OCI-M1 (cell line): ENCODE measurements around the gene ZFR.
A peak's percentile ranks its signal among the peaks of the same experiment; 100 is the strongest.
"Not testable (repeated sequence)": the region's sequence is repeated elsewhere in the genome, so short reads cannot be mapped to it uniquely, and the experiment has no call there.

Experiments
- DNase-seq: peaks from one replicate; lab custom pipeline; 2025; lab: John Stamatoyannopoulos, UW

ZFR gene

DNA sequence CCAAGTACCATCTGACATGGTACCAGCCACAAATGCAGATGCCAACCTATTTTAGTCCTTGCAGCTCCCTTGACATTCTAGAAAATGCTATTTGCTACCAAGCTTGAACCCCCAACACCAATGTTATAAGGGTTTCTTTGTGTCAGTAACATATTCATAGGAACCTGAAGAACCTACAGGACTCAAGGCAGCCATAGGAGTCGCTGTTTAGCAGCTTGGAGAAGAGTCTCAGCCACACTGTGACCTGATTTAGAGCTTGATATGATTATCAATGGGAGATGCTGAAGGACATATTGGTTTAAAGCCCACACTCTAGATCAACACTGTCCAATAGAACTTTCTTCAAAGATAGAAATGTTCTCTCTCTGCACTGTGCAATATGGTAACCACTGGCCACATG, 6.4 kb upstream of the ZFR start:
- peak; percentile 44 for DNase-seq

DNA sequence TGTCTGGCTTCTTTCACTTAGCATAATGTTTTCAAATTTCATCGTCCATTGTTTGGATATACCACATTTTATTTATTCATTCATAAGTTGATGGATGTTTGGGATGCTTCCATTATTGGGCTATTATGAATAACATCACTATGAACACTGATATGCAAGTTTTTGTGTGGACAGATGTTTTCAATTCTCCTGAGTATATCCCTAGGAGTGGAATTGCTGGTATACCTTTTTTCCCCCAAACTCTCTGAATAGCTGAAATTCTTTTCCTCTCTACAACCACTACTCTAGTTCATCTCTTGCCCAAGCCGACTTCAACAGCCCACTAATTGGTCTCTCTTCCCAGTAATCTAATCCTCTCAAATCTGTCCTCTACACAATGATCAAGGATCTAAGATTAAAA, 4.7 kb upstream of the ZFR start:
- no peak for DNase-seq

DNA sequence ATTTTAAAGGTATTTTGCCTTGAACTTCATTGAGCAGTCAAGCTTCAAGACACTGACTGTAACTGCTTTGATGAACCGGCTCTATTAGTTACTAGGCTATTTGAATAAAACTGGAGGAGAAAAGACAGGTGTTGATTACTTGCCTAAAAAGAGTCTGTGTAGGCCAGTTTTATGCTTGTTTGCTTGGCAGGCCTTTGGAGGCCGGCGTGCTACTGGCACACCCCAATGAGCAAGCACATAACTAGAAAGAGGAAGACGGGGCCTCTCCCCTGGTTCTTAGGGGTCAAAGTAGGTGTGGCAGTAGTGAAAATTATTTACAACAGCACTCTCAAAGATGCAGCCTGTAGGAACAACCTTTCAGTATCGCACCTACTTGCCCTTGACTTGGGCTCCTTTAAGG, 2.1 kb upstream of the ZFR start:
- no peak for DNase-seq

DNA sequence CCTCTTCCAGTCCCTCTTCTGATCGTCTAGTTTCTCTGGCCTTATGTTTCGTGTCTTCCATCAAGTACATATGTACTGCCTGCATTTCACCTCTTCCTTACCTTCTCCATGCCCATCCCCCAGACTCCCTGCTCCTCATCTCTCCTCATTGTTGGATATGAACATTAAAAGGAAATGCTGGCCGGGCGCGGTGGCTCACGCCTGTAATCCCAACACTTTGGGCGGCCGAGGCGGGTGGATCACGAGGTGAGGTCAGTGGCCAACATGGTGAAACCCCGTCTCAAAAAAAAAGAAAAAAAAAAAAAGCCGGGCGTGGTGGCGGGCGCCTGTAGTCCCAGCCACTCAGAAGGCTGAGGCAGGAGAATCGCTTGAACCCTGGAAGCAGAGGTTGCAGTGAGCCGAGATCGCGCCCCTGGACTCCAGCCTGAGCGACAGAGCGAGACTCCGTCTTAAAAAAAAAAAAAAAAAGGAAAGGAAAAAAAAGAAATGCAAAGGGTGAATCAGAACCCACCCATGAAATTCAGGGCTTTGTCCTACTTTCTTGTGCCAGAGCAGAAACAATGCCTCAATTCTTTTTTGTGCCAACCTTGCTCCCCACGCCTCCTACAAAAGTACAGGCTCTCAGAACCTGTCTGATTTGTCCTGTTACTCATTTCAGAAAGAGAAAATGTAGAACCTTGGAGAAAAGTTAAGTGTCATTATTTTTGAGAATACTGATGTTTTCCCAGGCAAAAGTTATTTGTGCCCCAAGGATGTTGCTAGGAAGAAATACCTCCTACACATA, 1.5 kb upstream of the ZFR start:
- no peak for DNase-seq

DNA sequence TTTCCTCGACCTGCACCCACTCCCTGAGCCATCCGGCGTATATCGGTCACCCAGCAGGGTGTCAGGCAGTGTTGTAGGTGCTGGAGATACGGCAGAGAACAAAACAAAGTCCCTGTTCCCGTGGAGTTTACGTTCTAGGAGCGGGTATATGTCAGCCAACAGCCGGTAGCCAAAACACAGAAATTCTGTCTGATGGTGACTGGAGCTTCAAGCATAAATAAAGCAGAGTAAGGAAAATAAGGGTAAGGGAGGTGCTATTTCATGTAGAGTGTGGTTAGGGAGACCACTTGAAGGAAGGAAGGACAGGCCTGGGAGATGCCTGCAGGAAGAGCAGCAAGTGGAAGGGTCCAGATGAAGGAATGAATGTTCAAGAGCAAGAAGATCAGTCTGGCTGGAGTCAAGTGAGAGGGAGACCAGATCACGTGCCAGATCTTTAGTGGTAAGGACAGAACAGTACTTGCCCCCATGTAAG, 783 bp upstream of the ZFR start:
- DNase-seq = no peak

DNA sequence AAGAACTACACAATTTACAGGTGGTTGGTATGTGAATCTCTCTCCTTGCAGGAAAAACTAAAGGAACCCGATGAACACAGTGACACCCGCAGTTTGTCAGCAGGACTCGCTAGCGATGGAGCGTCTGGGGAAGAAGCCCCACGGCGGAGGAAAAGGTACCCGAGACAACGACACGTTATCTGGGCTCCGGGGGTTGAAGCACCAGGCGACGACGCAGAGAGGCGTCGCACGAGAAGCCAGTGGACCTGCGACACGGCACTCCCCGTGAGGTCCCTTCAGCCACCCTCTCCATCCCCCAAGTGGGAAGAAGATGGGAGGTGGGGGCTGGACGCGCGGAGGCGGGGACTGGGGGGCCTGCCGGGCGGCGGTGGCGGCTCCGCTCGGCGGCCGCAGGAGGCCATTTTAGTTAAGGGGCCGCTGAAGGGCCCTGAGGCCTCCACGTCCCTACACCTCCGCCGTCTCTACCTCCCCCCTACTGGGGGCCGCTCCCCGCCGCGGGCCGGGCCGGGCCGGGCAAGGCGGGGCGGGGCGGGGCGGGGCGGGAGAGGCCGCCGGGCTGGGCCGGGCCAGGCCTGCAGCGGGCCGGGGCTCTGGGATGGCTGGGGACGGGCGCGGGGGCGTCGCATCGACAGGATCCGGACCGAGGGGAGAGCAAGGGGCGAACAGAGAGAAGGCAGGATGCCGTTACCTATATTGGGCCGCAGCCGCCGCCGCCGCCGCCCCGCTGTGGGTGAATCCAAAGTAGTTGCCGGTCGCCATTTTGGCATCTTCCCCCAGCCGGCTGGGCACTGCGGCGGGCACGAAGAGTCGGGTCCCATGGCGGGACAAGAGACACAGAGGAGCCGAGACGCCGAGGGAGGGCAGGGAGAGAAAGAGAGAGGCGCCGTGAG, 754 bp downstream of the ZFR start:
- peak; percentile 70 for DNase-seq

DNA sequence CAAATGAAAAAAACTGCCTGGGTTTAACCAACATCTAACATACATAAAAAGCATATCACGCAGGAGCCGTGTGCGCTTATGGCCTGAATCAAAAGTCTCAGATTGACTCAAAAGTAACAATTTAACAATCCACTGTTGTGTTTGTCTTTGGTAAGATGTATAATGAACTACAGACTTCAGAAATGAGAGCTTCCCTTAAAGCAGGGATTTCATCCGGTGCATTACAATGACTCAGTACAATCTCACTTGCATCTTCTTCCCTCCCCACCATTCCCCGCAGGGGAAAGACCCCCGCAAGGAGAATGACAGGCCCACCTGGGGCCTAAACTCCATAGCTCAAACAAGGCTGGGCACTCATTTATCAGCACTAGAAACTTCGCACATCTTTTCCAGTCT, 1.4 kb downstream of the ZFR start:
- DNase-seq = peak; percentile 57

DNA sequence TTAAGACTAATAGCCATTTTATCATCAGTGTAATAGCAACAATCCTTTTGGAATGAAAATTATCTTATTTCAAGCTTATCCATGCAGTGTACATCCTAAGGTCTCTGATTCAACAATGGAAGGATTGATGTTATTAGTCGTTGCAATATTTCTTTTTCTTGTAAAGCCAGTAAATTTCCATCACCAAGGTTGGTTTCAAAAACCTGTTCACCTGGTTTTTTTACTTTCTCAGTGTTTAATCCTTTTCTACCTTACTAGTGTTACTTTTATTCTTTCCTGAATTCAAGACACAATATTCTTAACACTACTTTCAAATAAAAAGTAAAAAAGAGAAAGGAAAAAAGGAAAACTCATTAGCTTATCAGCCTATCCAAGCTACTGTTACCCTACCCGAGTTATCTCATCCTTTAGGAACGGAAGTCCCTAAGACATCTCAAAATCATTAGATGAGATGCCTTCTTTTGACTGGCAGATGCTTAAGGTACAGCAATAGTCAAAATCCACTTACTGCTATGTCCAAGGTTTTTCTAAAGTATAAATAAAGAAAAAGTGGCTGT, 5.4 kb downstream of the ZFR start:
- DNase-seq = no peak

DNA sequence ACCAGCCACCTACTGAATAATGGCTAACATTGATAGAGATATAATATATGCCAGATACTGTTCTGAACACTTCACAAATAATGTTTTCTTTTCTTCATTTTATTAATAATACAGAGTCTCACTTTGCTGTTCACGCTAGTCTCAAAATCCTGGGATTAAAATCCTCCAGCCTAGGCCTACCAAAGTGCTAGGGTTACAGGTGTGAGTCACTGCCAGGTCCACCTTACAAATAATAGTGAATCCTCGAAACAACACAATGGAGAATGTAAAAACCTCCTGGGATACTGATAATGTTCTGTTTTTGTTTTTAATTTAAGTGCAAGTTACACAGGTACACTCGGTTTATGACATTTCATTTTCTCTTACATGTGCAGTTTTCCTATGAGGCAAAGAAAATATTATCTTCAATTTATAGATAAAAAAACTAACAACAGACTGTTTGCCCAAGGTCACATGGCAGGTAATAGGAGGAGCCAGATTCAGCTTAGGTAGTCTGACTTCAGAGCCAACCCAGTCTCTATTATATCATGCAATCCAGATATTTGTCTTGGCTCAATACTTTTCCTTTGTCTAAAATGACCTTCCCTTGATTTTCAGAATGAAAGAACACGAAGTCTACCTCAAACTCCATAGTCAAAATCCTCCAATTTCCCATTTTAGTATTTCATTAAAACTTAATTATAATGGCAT, 7.8 kb downstream of the ZFR start:
- DNase-seq = no peak

DNA sequence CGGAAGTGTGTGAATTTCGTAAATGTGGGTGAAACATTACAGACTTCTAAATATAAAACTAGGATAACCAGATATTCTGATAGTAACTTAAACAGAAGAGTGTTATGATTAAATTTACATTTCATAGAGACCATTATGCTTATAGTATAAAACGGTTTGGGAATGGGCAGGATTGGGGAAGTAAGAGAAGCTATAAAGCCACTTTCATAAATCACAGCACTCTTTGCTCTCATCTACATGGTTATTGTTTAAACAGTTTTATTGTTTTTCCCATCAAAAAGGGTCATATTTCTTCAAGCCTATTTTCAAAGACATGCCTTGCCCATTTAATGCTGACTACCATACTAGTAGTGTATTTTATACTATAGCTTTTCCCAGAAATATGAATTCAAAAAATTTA, 9.2 kb downstream of the ZFR start:
- DNase-seq = no peak

DNA sequence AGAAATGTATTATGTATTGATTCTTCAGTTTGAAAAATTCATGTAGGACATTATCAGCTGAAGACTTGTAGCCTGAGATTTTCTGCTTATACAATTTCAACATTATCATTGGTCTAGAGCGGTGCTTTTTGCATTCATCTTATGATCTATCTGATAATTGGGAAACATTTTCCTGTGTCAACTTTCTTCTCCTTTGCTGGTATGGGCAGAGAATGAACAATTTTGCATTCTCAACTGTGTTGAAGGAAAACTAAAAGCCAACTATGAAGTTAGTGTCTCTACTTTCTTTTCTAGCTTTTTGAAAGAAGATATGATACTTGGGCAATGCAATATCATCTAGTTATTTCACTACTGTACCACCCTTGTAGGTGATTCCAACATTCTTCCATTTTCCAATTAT, 10.3 kb downstream of the ZFR start:
- DNase-seq = no peak

DNA sequence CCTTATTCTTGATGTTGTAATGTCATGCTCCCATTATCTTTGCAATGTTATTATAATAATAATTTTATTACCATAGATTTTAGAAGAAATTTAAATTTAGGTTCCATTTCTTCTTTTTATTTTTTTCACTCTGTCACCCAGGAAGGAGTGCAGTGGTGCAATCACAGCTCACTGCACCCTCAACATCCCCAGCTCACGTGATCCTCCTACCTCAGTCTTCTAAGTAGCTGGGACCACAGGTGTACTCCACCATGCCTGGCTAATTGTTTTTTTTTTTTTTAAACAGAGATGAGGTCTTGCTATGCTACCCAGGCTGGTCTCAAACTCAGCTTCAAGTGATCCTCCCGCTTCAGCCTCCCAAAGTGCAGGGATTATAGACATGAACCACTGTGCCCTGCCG, 11.9 kb downstream of the ZFR start:
- DNase-seq = no peak

DNA sequence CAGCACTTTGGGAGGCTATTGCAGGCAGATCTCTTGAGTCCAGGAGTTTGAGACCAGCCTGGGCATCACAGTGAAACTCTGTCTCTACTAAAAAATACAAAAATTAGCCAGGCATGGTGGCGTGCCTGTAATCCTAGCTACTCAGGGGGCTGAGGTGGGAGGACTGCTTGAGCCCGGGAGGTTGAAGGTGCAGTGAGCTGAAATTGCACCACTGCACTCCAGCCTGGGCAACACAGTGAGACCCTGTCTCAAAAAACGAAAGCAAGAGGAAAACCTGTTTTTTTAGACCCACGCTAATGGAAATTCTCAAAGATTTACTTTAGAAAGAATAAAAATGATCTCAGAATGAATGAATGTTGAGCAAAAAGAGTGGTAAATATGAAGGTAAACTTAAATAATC, 13.7 kb downstream of the ZFR start:
- not testable (repeated sequence) for DNase-seq

DNA sequence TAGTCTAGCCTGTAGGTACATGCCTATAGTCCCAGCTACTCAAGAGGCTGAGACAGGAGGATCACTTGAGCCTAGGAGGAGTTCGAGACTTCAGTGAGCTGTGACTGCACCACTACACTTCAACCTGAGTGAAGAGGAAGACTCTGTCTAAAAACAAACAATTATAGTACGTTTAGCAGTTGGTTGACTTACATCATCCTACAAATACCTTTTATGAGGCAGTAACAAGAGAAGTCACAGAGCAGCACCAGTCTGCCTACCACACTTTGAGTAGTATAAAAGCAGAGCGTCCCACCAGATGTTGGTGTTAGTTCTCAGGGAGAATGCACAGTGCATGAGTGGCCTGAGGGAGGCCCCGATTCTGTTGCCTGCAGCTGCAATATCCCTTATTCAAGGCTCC, 16.1 kb downstream of the ZFR start:
- no peak for DNase-seq

DNA sequence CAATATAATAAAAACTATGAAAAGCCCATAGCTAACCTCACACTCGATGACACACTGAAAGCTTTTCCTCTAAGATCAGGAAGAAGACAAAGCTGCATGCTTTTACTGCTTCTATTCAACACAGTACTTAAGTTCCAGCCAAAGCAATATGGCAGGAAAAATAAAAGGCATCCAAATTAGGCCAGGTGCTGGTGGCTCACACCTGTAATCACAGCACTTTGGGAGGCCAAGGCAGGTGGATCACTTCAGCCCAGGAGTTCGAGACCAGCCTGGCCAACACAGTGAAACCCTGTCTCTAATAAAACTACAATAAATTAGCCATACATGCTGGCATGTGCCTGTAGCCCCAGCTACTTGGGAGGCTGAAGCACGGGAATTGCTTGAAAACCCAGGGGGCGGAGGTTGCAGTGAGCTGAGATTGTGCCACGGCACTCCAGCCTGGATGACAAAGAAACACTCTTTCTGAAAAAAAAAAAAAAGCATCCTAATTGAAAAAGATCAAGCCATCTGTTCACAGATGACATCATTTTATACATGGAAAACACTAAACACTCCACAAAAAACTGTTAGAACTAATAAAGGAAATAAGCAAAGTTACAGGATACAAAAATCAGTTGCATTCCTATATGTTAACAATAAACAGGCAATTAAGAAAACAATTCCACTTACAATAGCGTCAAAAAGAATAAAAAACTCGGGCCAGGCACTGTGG, 17.9 kb downstream of the ZFR start:
- DNase-seq = no peak

DNA sequence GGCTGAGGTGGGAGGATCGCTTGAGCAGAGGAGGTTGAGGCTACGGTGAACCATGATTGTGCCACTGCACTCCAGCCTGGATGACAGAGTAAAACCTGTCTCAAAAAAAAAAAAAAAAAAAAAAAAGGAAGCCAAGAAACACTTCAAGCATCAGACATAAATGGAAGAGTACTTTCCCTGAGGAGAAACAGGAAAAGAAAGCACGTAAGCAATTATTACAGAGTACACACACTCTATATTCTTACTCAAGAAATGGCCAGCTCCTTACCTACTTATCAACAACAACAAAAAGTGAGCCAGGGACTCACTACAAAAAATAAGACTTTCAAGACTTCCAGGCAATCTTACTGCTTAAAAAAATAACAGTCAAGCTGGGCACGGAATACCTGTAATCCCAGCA, 21.8 kb downstream of the ZFR start:
- no peak for DNase-seq

DNA sequence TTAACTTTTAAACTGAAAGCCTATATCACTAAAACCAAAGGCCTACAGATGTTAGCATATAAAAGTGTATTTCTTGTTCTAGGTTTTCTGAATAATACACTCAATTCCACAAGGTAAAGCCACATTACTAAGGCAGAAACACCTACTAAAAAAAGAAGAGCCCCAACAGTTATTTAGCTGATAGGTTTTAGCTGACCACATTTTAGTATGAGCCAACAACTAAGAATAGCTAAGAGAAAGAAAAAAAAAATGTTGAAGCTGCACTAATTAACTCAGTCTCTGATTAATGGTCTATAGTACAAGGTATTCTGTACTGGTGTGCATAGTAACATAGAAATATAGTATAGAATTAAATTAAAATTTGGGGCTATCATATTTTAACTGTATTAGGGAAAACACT, 23.5 kb downstream of the ZFR start:
- DNase-seq = peak; percentile 18

DNA sequence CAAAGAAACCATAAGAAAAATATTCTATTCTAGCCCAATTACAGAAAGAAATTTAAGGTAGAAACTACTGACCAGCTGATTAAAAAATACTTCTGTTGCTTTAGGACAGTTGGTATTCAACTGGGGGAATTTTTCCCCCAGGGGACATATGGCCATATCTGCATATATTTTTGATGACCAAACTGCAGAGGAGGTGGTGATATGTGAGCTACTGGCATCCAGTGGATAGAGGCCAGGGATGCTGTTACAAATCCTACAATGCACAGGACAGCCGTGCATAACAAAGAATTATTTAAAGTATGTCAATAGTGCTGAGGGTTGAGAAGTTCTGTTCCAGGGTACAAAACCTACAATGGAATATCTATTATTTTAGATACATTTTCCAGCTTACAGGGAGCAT, 24.0 kb downstream of the ZFR start:
- DNase-seq = no peak

DNA sequence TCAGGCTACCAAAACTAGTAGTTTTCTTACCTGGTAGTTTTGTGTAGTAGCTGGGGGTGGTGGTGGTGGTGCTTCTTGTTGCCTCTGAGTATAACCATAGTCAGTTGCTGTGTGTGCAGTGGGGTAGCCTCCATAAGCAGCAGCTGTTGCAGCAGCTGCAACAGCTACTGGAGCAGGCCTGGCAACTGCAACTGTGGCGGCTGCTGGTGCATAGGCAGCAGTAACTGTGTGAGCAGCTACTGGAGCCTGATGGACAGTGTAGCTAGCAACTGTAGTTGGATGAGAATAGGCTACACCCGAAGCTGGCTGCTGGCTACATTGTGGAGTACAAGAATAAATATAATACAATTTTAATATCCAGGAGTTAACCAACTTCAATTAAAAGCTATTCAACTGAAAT, 24.7 kb downstream of the ZFR start:
- no peak for DNase-seq

DNA sequence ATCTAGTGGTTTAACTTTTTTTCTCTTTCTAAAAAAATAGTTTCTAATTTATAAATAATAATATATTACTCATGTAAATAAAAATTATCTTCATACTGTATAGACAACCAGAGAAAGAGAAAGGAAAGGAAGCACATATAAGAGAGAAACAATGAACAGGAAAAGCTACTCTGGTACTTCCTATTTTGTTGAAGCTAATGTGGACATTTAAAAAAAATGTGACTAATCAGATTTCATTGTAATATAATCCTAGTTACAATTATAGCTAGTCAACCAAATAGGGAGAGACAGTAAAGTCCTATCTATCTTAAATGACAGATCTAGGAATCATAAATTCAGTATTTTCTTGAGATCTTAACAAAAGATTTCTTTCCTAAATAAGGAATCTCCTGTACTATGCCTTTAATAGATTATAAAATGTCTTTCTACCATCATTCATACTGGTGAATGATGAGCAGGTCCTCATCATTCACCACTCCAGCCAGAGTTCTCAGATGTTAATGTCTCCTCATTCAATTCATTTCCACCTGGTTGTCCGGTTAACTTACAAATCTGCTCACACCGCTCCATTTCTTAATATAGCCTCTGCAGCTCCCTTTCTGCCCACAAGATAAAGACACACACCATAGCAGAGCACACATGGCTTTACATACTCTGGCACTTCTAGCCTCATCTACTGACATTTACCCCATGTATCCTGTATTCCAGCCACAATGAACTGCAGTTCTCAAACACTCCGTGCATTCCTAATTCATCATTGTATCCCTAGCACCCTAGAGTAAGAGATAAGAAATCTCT, 30.9 kb downstream of the ZFR start:
- no peak for DNase-seq

DNA sequence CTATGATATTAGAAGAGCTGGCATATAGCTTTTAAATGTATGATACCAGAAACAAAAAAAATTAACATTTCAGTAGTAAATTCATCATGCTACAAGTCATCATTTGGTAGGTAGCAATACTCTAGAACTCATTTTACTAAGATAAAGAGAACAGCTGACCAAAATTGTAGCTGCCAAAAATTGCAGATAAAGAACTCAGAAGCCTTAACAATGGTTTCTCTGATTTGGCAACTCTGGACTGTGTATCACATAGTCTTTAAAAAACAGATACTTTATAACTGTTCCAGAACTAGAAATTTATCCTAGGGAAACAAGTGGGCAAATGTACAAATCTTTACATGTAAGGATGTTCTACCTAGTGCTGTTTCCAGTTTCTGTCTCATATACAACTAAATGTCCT, 33.9 kb downstream of the ZFR start:
- DNase-seq = no peak
